CD4-positive, alpha-beta T cell treated with Interleukin-17A for 4 hours (primary cell): ENCODE data around the gene GPC3.
"Not testable (repeated sequence)": the region's sequence is repeated elsewhere in the genome, so short reads cannot be mapped to it uniquely, and the experiment has no call there.

Experiments
- DNase-seq: peaks from one replicate; pipeline ENCODE4 v3.0.0-alpha.2; 2020; ENCODE audit warnings: mixed read lengths

GPC3 gene

DNA sequence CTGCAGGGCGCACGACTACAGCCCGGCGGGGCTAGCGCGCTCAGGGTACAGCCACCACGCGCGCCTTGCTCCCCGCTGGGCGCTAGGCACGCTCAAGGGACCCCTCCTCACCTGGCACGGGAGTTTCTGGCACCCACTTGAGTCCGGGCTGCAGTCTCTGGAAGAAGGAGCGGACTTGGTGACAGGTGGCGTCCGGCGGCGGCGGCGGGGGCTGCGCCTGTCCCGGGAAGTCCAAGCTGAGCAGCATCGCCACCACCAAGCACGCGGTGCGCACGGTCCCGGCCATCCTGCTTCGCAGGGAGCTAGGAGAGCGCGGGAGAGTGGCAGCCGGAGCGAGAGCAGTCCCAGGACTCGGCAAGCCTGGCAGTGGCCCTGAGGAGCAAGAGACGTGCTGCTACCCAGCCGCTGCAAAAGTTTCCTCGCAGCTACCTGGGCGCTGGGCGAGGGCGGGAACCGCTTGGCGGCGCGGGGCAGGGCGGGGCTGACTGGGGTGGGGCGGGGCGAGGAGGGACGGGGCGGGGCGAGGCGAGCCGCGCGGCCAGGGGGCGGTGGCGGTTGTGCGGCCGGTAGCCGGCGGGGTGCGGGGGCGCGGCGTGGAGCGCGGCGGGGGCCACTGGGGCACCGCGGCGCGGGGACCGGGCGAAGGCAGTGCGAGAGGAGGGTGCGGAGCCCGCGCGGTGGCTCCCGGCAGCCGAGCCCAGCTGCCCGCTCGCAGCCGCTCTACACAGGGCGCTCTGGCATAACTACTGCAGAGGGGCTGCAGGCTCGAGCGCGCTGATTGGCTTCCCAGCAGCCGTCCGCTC, at the start of gene GPC3:
GPC3 (minus strand) TSS at position 431 of the 803 bp plus-strand sequence.
- DNase-seq = peak; percentile 57

DNA sequence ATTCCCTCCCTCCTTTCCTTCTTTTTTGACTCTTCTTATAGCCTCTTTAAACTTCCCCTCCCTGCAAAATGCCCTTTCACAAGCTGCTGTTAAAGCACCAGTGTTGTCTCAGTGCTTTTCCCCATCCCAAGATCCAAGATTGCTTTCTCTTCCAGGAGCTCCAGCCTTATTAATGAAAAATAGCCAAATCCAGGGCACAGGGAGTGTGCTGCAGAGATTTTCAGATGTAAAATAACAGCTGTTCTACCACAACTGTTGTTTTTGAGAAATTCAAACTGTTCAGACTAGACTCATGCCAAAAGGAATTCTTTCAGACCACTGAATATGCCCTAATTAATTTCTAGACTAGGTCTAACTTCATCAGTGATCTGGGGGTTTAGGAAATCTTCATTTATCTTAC, 47.0 kb upstream of the GPC3 start:
- DNase-seq = no peak

DNA sequence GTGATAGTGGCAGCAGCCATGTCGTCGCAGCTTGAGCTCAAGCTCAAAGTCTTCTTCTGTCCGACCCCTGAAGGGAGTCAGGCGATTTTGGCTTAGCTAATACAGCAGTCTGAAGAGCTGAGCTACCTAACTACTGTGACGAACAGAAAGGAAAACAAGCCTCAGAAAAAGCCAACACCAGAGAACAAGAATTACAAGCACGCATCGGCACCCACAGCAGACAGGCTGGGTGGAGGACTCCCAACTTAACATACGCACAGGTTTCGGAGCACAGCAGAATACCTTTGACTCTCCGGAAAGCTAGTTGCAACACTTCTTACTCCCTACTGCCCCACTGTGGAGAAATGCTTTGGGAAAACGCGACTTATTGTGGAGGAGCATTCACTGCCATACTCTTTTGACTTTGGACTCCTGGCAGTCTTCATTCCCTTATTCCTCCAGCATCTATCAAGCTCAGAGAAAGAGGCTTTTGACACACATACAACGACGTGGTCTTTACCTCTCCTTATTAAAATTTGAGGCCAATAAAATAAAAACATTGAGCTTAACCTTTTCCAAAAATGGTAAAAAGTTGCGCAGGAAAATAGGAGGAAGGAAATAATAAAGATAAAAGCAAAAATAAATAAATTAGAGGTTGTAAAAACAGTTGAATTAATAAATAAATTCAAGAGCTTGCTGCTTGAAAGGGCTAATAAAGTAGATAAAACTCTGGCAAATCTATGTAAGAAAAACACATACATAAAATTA, 41.3 kb upstream of the GPC3 start:
- DNase-seq = peak; percentile 35

GRCh38 chrX:134025986-134026545, 40.7 kb upstream of the GPC3 start:
- DNase-seq = no peak

GRCh38 chrX:134024686-134025377, 39.4 kb upstream of the GPC3 start:
- no peak for DNase-seq

DNA sequence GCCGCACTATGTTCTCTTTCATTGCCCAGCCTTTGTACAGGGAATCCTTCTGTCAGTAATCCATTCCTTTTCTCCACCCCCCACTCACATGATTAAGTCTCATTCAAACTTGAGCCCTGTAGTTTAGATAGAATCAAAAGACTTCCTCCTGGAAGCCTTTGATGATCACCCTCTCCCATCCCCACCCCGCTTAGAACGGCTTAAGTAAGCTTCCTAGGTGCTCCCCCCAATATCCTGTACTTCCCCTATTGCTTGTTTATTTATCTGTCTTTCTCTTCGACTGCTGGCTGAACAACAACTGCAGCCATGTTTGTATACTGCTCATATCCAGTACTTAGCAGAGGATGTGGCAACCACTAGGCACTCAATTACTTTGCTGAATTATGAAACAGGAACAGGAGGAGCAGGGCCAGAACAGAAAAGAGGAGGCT, 38.5 kb upstream of the GPC3 start:
- DNase-seq = no peak

DNA sequence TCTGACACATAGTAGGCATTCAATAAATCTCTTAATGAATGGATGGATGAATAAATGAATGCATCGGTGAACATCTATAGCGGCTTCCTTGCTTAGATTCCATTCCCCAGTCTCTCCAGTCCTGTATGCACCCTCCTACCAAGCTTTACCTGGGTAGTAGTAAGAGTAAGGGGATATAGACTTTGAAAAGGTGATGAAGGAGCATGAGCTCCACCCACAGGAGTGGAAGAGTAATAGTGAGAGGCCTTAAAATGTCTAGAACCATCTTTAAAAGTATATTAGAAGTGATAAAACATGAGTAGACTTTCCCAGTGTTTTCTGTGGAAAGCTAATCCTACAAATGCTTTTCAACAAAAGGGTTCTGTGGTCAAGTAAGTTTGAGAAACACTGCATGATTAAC, 35.5 kb upstream of the GPC3 start:
- DNase-seq = no peak

DNA sequence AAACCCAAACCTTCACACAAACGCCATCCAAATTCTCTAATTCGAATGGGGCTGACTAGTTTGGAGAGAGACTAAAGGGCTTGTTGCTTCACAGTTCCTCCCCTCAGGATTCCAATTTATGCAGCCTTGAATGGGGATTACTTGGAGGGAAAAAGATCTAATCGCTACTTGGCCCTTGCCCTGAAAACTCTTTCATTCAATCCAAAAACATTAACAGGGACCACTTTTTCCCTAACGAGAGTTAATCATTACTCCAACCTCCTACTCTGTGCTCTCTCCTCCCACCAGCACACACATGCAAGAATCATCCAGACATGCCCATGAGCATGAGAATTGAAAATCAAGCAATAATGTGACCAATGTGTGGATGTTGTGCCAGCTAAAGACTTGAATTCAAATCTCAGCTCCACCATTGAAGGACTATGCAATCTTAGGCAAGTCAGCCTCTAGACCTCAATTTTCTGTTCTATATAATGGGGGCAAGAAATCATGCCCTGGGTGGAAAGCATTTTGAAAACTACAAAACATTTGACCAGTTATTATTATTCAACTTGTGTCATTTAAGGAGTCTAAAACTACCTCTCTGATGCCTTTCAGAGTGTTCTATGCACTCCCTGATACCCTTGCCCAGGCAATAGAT, 34.3 kb upstream of the GPC3 start:
- no peak for DNase-seq

- DNase-seq = not testable (repeated sequence)
Measured at GRCh38 chrX:134016309-134016708, 30.9 kb upstream of the GPC3 start.

DNA sequence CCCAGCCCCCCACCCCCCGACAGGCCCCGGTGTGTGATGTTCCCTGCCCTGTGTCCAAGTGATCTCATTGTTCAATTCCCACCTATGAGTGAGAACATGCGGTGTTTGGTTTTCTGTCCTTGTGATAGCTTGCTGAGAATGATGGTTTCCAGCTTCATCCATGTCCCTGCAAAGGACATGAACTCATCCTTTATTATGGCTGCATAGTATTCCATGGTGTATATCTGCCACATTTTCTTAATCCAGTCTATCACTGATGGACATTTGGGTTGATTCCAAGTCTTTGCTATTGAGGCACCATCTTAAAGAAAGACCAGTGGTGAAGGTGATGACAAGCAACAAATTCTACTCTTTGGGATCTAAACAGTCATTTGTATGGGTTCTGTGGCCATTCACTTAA, 30.1 kb upstream of the GPC3 start:
- not testable (repeated sequence) for DNase-seq

DNA sequence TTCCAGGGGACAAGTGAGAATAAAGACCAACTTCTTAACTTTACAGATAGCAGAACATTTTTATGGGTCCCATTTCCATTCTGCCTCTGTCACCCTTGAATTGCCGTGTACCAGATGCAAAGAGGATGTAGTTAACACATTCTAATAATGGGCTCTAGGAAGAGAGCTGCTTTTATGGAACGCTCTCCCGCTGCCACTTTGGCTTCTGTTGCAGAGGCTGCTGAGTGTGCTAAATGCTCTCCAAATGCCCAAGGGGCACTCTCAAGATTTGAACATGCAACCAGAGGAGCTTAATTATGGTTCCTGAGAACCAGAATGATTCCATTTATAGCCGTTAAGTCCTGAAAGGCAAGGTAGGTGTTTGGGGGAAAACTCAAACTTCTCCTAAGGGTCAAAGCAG, 28.1 kb upstream of the GPC3 start:
- DNase-seq = no peak

- no peak for DNase-seq
Measured at GRCh38 chrX:134013092-134013497, 27.7 kb upstream of the GPC3 start.

- no peak for DNase-seq
Measured at GRCh38 chrX:134010690-134011089, 25.3 kb upstream of the GPC3 start.

GRCh38 chrX:134007716-134008115, 22.3 kb upstream of the GPC3 start:
- no peak for DNase-seq

DNA sequence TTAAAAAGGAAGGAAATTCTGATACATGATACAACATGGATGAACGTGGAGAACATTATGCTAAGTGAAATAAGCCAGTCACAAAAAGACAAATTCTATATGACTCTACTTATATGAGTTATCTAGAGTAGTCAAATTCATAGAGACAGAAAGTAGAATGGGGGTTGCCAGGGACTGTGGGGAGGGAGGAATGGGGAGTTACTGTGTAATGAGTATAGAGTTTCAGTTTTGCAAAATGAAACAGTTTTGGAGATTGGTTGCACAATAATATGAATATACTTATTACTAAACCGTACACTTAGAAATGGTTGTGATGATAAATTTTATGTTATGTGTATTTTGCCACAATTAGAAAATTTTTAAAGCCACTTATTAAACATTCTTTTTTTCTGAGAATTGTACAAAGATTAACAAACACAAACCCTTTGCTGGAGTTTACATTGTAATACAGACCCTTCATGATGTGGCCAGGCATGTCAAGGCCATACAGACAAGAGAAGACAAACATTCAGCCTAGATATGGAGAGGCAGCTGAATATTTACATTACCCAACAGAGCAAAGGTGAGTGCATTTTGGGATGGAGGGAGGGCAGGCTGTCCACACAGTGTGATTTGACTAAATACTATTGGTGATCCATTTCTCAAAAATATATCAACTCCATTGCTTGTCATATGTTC, 21.2 kb upstream of the GPC3 start:
- no peak for DNase-seq

- DNase-seq = no peak
Measured at GRCh38 chrX:134004084-134004483, 18.7 kb upstream of the GPC3 start.

DNA sequence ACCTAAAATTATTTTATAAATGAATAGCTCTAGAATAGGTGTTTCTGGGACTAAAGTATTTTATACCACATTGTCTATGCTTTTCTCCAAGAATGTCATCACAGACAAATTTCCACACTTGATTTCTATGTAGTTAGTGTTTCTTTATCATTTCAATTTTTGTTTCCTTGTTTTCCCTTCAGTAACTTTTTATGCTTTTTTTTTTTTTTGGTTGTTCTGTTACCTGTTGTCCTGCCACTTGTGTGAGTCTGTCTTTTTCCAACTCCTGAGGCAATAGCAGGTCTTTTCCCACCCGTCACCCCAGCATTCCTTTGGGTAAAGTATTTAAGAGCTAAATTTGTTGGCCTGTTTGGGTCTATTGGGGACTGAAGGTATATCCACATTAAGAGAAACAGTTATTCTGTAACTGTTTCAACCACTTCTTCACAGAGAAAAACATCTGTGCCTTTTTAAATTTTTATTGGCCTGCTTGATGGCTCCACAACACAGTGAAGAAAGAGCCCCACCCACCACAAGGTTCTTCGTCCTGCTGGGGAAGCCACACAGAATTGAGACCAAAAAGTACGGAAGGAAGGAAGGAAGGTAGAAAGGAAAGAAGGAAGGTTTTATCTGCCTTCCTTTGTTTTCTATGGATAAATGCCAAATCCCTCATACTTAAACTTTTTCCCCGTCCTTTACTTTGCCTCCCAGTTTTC, 17.7 kb upstream of the GPC3 start:
- DNase-seq = no peak

DNA sequence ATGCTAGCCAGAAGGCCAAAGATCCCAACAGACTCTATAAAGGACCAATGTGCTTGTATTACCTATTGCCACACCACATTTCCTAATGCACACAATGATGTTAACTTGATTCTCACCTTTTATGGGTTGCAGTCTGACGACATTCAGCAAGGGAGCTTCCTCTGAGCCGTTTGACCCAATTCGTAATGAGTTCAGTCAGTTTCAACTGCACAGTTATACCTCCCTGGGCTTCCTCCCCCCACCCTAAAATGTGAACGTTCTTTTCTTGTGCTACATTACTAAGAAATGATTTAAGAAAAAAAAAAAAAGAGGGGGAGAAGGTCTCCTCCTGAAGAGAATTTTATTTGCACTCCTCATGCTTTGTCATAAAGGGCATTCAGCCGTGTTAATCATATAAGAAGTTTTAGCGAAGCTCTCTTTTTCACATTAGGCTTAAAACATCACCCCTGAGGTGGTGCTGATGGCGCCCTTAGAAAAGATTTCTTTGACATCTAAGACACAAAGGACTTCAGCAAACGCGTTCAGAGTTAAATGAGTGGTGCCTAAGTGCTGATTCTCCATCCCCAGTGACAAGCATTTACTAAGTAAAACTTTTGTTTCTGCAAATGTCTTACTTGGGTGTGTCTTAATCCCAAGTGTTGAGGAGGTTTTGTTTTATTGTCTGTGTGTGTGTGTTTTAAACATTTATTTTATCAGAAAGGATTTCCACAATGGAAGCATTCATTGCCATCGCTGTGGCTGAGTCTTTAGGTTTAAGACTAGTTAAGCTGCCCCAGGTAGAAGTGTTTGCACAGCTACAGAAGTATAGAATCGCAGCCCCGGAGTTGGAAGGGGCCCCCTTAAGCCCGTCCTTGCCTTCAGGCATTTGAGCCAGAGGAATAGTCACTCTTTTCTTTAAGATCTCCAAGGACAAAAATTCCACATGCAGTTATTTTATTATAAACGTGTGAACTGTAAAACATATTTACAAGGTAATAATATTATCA, 15.2 kb upstream of the GPC3 start:
- no peak for DNase-seq

GRCh38 chrX:133999031-133999705, 13.8 kb upstream of the GPC3 start:
- no peak for DNase-seq

GRCh38 chrX:133995759-133996158, 10.4 kb upstream of the GPC3 start:
- DNase-seq = no peak
